K562 (cell line): ENCODE measurements around the gene ACOX1. TPM values are rescaled to one million over a fixed set of nuclear protein-coding genes. Genes with fewer than 3 reads are reported as not detected.

Experiments used
- ADNP ChIP-seq: fragments of 200-800 bp; sonication (Bioruptor generic); IDR thresholded peaks from 2 replicates; pipeline ENCODE4 v1.6.1; 2016; ENCODE audit warnings: missing genetic modification characterization, missing compliant biosample characterization
- BHLHE40 ChIP-seq: IDR thresholded peaks from 2 replicates; pipeline ENCODE4 v1.6.1; 2011; ENCODE audit warnings: low read length, improper control_type of control experiment
- HDAC2 ChIP-seq: fragments of 450-650 bp; IDR thresholded peaks from 2 replicates; pipeline ENCODE4 v1.6.1; 2016; ENCODE audit warnings: mild to moderate bottlenecking
- HNRNPK ChIP-seq: fragments of 200-400 bp; formaldehyde crosslinking; IDR thresholded peaks from one replicate; pipeline ENCODE4 v1.6.1; 2018; ENCODE audit warnings: mild to moderate bottlenecking, low read depth, low read length; ENCODE audit not compliant: poor library complexity, severe bottlenecking
- HSF4 ChIP-seq: fragments of 250-450 bp; sonication (Bioruptor Pico); IDR thresholded peaks from 2 replicates; pipeline ENCODE4 v2.1.2; 2022; ENCODE audit warnings: mild to moderate bottlenecking, moderate library complexity, borderline replicate concordance
- MAFG ChIP-seq: fragments of 450-650 bp; conservative IDR thresholded peaks from 2 replicates; pipeline ENCODE4 v1.6.1; 2016; ENCODE audit warnings: missing genetic modification characterization, missing compliant biosample characterization
- MYC ChIP-seq, 2 experiments: fragments of 250-450 bp in 1 of 2; sonication (Bioruptor Pico) in 1 of 2; IDR thresholded peaks; 2 replicates each; pipeline versions ENCODE4 v1.5.1 to v1.6.1; 2012 to 2021; ENCODE audit warnings: low read depth in 2 of 2, borderline replicate concordance in 1 of 2, improper control_type of control experiment in 1 of 2, low read length in 1 of 2, mild to moderate bottlenecking in 1 of 2, moderate library complexity in 1 of 2
- NR2C2 ChIP-seq, 2 experiments: fragments of 200-800 bp in 1 of 2; sonication (Bioruptor generic) in 1 of 2; sonication (generic) in 1 of 2; formaldehyde crosslinking in 1 of 2; IDR thresholded peaks; 2 replicates each; pipeline versions ENCODE4 v1.6.1 to v1.8.0; 2016 to 2022; ENCODE audit warnings: mild to moderate bottlenecking in 1 of 2, missing compliant biosample characterization in 1 of 2, missing genetic modification characterization in 1 of 2, missing genetic modification reagents in 1 of 2
- PATZ1 ChIP-seq: fragments of 250-450 bp; sonication (Bioruptor Pico); IDR thresholded peaks from 2 replicates; pipeline ENCODE4 v1.5.0; 2020; ENCODE audit warnings: mild to moderate bottlenecking, borderline replicate concordance
- REST ChIP-seq, 2 experiments: fragments of 450-650 bp; formaldehyde crosslinking in 1 of 2; IDR thresholded peaks; 2 replicates each; pipeline versions ENCODE4 v1.4.0 to v1.6.1; 2014 to 2020; ENCODE audit warnings: mild to moderate bottlenecking in 2 of 2, borderline replicate concordance in 1 of 2, low read depth in 1 of 2
- SMAD1 ChIP-seq: fragments of 150-350 bp; IDR thresholded peaks from 2 replicates; pipeline ENCODE4 v1.6.1; 2014; ENCODE audit warnings: low read length, low read depth; ENCODE audit not compliant: partially characterized antibody
- TOE1 ChIP-seq, 2 experiments: fragments of 450-650 bp in 1 of 2; sonication (generic) in 1 of 2; formaldehyde crosslinking in 1 of 2; IDR thresholded peaks; 2 replicates each; pipeline versions ENCODE4 v1.7.1 to v1.8.0; 2016 to 2022; ENCODE audit warnings: borderline replicate concordance in 2 of 2, mild to moderate bottlenecking in 2 of 2, antibody characterized with exemption in 1 of 2, inconsistent platforms in 1 of 2, low read depth in 1 of 2, missing genetic modification reagents in 1 of 2, moderate library complexity in 1 of 2
- USF2 ChIP-seq: sonication (generic); formaldehyde crosslinking; IDR thresholded peaks from 2 replicates; pipeline ENCODE4 v1.5.0; 2020; ENCODE audit warnings: missing genetic modification reagents
- ZNF253 ChIP-seq: fragments of 250-450 bp; sonication (Bioruptor Pico); conservative IDR thresholded peaks from 2 replicates; pipeline ENCODE4 v1.6.1; 2021; ENCODE audit warnings: mild to moderate bottlenecking
- ZNF76 ChIP-seq: fragments of 250-450 bp; sonication (Bioruptor Pico); IDR thresholded peaks from 2 replicates; pipeline ENCODE4 v1.4.0; 2020; ENCODE audit warnings: mild to moderate bottlenecking, moderate library complexity, borderline replicate concordance
- polyA plus RNA-seq, 8 experiments: library from polyadenylated mRNA; depleted of rRNA in 4 of 8; stranded (reverse) in 5 of 8; unstranded in 3 of 8; fragments of >200 nt; fragmentation: Nextera tagmentation in 2 of 8; fragmentation: Illumina TruSeq in 1 of 8; extraction: Ambion mirVana in 2 of 8; extraction: Trizol in 1 of 8; gene quantifications; 2 replicates each; pipeline versions ENCODE4 v1.2.1 to v1.2.3, GENCODE V29; 2011 to 2014; ENCODE audit warnings: inconsistent platforms in 1 of 8, missing spikeins in 1 of 8
- total RNA-seq, 7 experiments: library from RNA; depleted of rRNA in 6 of 7; stranded (reverse); fragments of >200 nt in 6 of 7; fragmentation: Illumina TruSeq in 2 of 7; extraction: Trizol in 2 of 7; gene quantifications; 2 replicates each; pipeline versions ENCODE4 v1.2.1 to v1.2.3, GENCODE V29; 2011 to 2021; ENCODE audit warnings: low replicate concordance in 1 of 7

ACOX1 gene
- total and polyA plus RNA-seq, 9 of the 15 experiments (the other 6 are each of a cell fraction or from before 2014, with no cell fraction given), result 7.8 to 24.1 (median 14.5) TPM

GRCh38 chr17:75970626-75971025 lies 8.3 kb downstream of the ACOX1 start (continued):
- TF ChIP-seq REST (IDR thresholded peaks at IDR 0.05; ENCODE audit: borderline replicate concordance) (peak; percentile 58; the same call in 1 of the 2 replicates), REST (CRISPR knock-in tag; IDR thresholded peaks at IDR 0.05; ENCODE audit: low read depth) (no peak), TOE1 (IDR thresholded peaks at IDR 0.05; ENCODE audit: borderline replicate concordance) (peak; percentile 92; the same call in 1 of the 2 replicates), TOE1 (CRISPR knock-in tag; IDR thresholded peaks at IDR 0.05; ENCODE audit: borderline replicate concordance, low read depth) (no peak), BHLHE40 (peak; percentile 37; the same call in 1 of the 2 replicates), HDAC2 (no peak), ADNP (tag) (0 out of 2 replicates have a peak, but pooled peaks have one; percentile 13), SMAD1 (no peak), ZNF253 (CRISPR knock-in tag) (no peak), HNRNPK (no peak), MAFG (no peak), HSF4 (CRISPR knock-in tag) (no peak), USF2 (CRISPR knock-in tag) (peak; percentile 83), ZNF76 (CRISPR knock-in tag) (no peak), PATZ1 (CRISPR knock-in tag) (no peak), MYC (IDR thresholded peaks at IDR 0.05; ENCODE audit: low read depth, low read length) (no peak), MYC (CRISPR knock-in tag; IDR thresholded peaks at IDR 0.05; ENCODE audit: borderline replicate concordance, low read depth) (no peak), NR2C2 (CRISPR knock-in tag; IDR thresholded peaks at IDR 0.05) (no peak), NR2C2 (tag; IDR thresholded peaks at IDR 0.05) (peak; percentile 14; the same call in 1 of the 2 replicates)
